ENCODE measurements around the gene DLK2.
A peak's percentile ranks its signal among the peaks of the same experiment; 100 is the strongest.
"Not testable (repeated sequence)": the region's sequence is repeated elsewhere in the genome, so short reads cannot be mapped to it uniquely, and the experiment has no call there.

Gene DLK2

GRCh38 chr6:43433148-43433547 lies 22.2 kb downstream of the DLK2 start:
- H3K4me3 ChIP-seq (replicated peaks in 1 of 2; ENCODE audit: low read depth in 2 of 2, low read length in 2 of 2), result no peak overlapping the region
- no peak for TF ChIP-seq CTCF (IDR thresholded peaks at IDR 0.05; ENCODE audit: low read depth, low read length)
- DNase-seq (ENCODE audit: low read depth in 2 of 2), result no peak

- DNase-seq (ENCODE audit: low read depth in 2 of 2), result no peak
- H3K4me3 ChIP-seq (replicated peaks in 1 of 2; ENCODE audit: low read depth in 2 of 2, low read length in 2 of 2), result no peak overlapping the region
- no peak for TF ChIP-seq CTCF (IDR thresholded peaks at IDR 0.05; ENCODE audit: low read depth, low read length)
Measured at GRCh38 chr6:43432009-43432945, 23.1 kb downstream of the DLK2 start.

- peak; percentile 8 for DNase-seq (ENCODE audit: low read depth in 2 of 2)
- peak overlapping the region in 1 of 2 donors; percentile 99 for H3K4me3 ChIP-seq (replicated peaks in 1 of 2; ENCODE audit: low read depth in 2 of 2, low read length in 2 of 2)
- no peak for TF ChIP-seq CTCF (IDR thresholded peaks at IDR 0.05; ENCODE audit: low read depth, low read length)
Measured at GRCh38 chr6:43428874-43429273, 26.5 kb downstream of the DLK2 start.

- DNase-seq (ENCODE audit: low read depth in 2 of 2), result peak in 1 of 2 donors; percentile 10
- H3K4me3 ChIP-seq (replicated peaks in 1 of 2; ENCODE audit: low read depth in 2 of 2, low read length in 2 of 2), result peak overlapping the region; percentile 95 to 99
- TF ChIP-seq CTCF (IDR thresholded peaks at IDR 0.05; ENCODE audit: low read depth, low read length), result no peak
Measured at GRCh38 chr6:43428112-43428570, 27.2 kb downstream of the DLK2 start.

GRCh38 chr6:43427406-43428111 lies 27.8 kb downstream of the DLK2 start, which contains the start of gene ABCC10:
ABCC10 (plus strand) TSS chr6:43427541; CDS start chr6:43427979, 438 bp downstream.
- TF ChIP-seq CTCF (IDR thresholded peaks at IDR 0.05; ENCODE audit: low read depth, low read length), result peak; percentile 54
- DNase-seq (ENCODE audit: low read depth in 2 of 2), result peak; percentile 97
- peak within 1 kb of the TSS; percentile 95 to 99 for H3K4me3 ChIP-seq (replicated peaks in 1 of 2; ENCODE audit: low read depth in 2 of 2, low read length in 2 of 2)

GRCh38 chr6:43426928-43427405 lies 28.4 kb downstream of the DLK2 start:
- DNase-seq (ENCODE audit: low read depth in 2 of 2), result no peak
- H3K4me3 ChIP-seq (replicated peaks in 1 of 2; ENCODE audit: low read depth in 2 of 2, low read length in 2 of 2), result peak overlapping the region; percentile 95 to 99
- TF ChIP-seq CTCF (IDR thresholded peaks at IDR 0.05; ENCODE audit: low read depth, low read length), result no peak

- not testable (repeated sequence) for H3K4me3 ChIP-seq (replicated peaks in 1 of 2; ENCODE audit: low read depth in 2 of 2, low read length in 2 of 2)
Measured at GRCh38 chr6:43425083-43425482, 30.3 kb downstream of the DLK2 start.

More at GRCh38 chr6:43425083-43425482, 30.3 kb downstream of the DLK2 start:
- DNase-seq (ENCODE audit: low read depth in 2 of 2), result not testable (repeated sequence)
